Measurements from ENCODE around the gene EXD3.

DNA sequence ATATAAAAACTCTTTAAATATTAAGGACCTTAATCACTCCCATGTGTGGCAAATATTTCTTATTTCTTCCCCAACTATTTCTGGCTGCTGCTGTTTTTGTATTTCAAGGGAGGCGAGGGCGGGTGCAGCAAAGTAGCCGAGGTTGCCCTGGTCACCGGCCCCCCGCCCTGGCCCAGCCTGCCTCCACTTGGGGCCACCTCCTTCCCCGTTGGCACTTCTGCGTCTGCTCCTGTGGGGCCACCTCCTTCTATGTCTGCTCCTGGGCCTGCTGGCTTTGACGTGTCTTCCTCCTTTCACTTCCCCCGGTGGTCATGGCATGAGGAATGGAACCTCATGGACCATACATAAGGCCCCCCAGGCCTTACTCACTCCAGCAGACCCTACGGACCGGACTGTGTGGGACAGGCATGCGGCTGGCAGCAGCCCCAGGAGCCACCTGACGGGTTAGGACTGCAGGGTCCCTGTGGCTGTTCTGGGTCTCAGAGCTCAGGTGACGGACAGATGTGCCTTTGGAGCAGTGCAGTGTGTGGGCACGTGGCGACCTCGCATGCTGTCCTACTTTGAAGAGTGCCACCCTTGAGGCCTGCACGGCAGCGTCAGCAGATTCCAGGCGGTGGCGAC lies 24.0 kb upstream of the EXD3 start:
- TF ChIP-seq, protein P1, sequence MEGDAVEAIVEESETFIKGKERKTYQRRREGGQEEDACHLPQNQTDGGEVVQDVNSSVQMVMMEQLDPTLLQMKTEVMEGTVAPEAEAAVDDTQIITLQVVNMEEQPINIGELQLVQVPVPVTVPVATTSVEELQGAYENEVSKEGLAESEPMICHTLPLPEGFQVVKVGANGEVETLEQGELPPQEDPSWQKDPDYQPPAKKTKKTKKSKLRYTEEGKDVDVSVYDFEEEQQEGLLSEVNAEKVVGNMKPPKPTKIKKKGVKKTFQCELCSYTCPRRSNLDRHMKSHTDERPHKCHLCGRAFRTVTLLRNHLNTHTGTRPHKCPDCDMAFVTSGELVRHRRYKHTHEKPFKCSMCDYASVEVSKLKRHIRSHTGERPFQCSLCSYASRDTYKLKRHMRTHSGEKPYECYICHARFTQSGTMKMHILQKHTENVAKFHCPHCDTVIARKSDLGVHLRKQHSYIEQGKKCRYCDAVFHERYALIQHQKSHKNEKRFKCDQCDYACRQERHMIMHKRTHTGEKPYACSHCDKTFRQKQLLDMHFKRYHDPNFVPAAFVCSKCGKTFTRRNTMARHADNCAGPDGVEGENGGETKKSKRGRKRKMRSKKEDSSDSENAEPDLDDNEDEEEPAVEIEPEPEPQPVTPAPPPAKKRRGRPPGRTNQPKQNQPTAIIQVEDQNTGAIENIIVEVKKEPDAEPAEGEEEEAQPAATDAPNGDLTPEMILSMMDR (IDR thresholded peaks at IDR 0.05), result no peak
- TF ChIP-seq POLR2A (IDR thresholded peaks at IDR 0.05), result no peak
